Osteocyte (in vitro differentiated cells): ENCODE data around the gene TRIM44. TPM values are rescaled to one million over a fixed set of nuclear protein-coding genes. Genes with fewer than 3 reads are reported as not detected.

Source experiments
- DNase-seq: peaks from one replicate; pipeline ENCODE4 v3.0.0; 2021; ENCODE audit warnings: mixed read lengths; ENCODE audit not compliant: unreplicated experiment; ENCODE audit errors: extremely low spot score
- H3K27ac Mint-ChIP-seq: one replicate; pipeline ENCODE4 v1.8.0; 2021; ENCODE audit warnings: mild to moderate bottlenecking, mixed read lengths; ENCODE audit not compliant: unreplicated experiment
- H3K27me3 Mint-ChIP-seq: one replicate; pipeline ENCODE4 v1.8.0; 2021; ENCODE audit warnings: mixed read lengths; ENCODE audit not compliant: unreplicated experiment
- H3K36me3 Mint-ChIP-seq: one replicate; pipeline ENCODE4 v1.8.0; 2021; ENCODE audit warnings: mixed read lengths; ENCODE audit not compliant: unreplicated experiment
- H3K4me1 Mint-ChIP-seq: one replicate; pipeline ENCODE4 v1.8.0; 2021; ENCODE audit warnings: mixed read lengths; ENCODE audit not compliant: unreplicated experiment
- H3K4me3 Mint-ChIP-seq: one replicate; pipeline ENCODE4 v1.8.0; 2021; ENCODE audit warnings: mild to moderate bottlenecking, moderate library complexity, mixed read lengths; ENCODE audit not compliant: unreplicated experiment
- H3K9me3 Mint-ChIP-seq: one replicate; pipeline ENCODE4 v1.8.0; 2021; ENCODE audit warnings: mixed read lengths; ENCODE audit not compliant: unreplicated experiment
- total RNA-seq: library from RNA; stranded (reverse); gene quantifications from 2 replicates; pipeline ENCODE4 v1.2.1, GENCODE V29; 2021
- TF ChIP-seq, protein P1 (sequence below): fragments of 200-600 bp; sonication (generic); IDR thresholded peaks from 2 replicates; pipeline ENCODE4 v1.5.0; 2021; ENCODE audit warnings: antibody characterized with exemption, mild to moderate bottlenecking, moderate library complexity

Gene TRIM44
- total RNA-seq, 1 donor from 2014 or later: 79.9 TPM

DNA sequence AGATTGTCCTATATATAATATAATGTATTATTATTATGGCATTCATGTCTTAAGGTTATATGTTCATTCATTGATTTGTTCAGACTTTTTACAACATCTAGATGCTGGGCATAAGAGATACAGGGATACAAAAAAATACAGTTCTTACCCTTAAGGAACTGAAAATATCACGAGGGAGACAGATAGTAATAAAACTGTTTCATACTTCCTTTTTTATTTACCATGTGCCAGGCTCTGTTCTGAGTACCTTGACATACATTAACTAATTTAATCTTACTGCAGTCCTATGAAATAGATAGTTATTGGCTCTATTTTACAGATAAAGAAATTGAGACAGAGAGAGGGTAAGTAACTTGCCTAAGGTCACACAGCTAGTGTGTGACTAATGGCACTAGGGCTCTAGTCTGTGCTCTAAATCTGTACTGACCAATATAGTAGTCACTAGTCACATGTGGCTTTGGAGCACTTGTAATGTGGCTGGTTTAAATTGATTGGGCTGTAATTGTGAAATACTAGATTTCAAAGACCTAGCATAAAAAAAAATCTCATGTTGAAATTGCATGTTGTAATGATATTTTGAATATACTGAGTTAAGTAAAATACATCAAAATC lies 21.3 kb downstream of the TRIM44 start:
- no peaks in the 10 kb centered on the region for H3K9me3 Mint-ChIP-seq

DNA sequence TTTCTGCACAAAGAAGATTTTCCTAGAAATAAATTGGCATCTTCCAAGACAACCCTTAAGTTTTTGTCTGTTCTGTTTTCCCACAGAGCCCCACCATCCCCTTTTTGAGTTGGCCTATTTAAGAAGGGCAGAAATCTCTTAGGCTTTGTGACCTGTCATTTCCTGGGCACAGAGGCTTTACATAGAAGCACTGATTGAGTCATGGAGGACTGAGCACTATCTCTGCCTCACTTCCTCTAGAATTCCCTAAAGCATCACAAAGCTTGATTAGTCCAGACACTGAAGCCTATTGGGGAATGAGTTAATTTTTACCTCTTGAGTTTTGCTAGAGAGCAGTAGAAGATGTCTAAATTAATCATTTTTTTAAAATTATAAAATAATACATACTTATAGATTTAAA lies 25.4 kb downstream of the TRIM44 start:
- Mint-ChIP-seq H3K27ac (no peak overlapping the region), H3K4me1 (peaks cover 2% of the 10 kb centered on the region), H3K4me3 (no peak overlapping the region), H3K9me3 (no peaks in the 10 kb centered on the region), H3K27me3 (no peaks in the 10 kb centered on the region), H3K36me3 (peaks cover 38% of the 10 kb centered on the region)
- TF ChIP-seq, protein P1, sequence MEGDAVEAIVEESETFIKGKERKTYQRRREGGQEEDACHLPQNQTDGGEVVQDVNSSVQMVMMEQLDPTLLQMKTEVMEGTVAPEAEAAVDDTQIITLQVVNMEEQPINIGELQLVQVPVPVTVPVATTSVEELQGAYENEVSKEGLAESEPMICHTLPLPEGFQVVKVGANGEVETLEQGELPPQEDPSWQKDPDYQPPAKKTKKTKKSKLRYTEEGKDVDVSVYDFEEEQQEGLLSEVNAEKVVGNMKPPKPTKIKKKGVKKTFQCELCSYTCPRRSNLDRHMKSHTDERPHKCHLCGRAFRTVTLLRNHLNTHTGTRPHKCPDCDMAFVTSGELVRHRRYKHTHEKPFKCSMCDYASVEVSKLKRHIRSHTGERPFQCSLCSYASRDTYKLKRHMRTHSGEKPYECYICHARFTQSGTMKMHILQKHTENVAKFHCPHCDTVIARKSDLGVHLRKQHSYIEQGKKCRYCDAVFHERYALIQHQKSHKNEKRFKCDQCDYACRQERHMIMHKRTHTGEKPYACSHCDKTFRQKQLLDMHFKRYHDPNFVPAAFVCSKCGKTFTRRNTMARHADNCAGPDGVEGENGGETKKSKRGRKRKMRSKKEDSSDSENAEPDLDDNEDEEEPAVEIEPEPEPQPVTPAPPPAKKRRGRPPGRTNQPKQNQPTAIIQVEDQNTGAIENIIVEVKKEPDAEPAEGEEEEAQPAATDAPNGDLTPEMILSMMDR: no peak
- DNase-seq: no peak

More for the DNA sequence above, 21.3 kb downstream of the TRIM44 start:
- Mint-ChIP-seq H3K27me3 (no peaks in the 10 kb centered on the region), H3K4me3 (no peak overlapping the region), H3K27ac (no peak overlapping the region), H3K36me3 (peaks cover 30% of the 10 kb centered on the region), H3K4me1 (peaks cover 11% of the 10 kb centered on the region)
- no peak for DNase-seq
- TF ChIP-seq, protein P1: no peak

DNA sequence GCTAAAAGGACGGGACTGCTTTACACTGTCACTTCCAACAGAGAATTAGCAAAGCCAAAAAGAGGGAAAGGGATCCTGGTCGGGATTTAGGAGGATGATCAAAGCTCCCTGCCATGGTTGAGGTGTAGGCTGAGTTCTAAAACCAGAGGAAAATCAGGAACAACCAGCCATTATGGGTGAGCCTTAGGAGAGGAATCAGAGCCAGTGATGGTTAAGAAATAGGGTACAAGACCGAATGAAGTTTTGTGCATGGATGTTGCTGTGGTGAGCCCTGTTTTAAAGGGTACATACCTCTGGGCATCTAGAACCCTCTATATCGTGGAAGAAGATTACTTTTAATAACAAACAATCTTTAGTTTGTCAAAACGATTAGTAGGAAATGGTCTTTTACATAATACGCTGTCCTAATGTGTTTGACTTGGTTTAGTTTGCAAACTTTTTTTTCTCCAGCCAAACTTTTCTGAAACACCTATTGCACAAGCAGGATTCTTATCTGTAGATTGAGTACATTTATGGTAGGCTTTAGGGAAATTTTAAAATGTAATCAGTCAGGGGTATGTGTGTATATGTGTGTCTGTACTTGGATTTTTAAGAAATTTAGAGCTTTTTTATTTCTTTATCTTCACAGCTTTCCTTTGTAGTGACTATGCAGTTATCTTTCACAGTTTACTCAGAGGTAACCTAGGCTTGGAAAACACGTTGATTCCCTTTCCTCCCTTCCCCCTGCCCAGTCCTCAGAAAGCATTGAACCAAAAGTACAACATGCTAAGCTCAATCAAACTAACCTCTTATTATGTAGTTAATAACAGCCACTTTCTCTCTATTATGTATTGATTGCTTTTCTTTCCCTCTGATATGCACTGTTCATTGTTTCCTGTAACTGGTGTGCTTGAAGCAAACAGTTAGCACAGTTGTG lies 26.8 kb downstream of the TRIM44 start:
- DNase-seq: no peak
- Mint-ChIP-seq H3K27me3 (no peaks in the 10 kb centered on the region), H3K4me3 (no peak overlapping the region), H3K4me1 (no peaks in the 10 kb centered on the region), H3K36me3 (peaks cover 41% of the 10 kb centered on the region), H3K27ac (no peak overlapping the region), H3K9me3 (no peaks in the 10 kb centered on the region)
- TF ChIP-seq, protein P1: no peak

DNA sequence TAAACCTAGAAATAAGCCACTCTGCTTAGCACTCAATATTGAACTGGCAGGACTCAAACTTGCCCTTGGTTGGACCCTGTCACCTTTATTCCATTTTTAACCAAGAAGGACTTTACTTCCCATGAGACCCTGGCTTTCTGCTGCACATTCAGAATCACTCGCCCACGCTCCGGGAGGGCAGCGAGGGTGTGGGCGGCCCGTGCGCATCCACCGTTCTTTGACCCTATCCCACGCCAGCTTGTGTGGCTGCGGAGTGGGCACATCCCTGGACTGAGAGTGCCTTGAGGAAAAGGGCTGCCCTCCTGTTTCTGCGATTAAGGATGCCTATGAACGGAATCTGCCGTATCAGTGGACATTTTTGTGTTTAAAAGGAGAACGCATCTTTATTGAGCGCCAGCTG lies 39.6 kb downstream of the TRIM44 start:
- H3K4me3 Mint-ChIP-seq: no peak overlapping the region
- H3K36me3 Mint-ChIP-seq: peaks cover 10% of the 10 kb centered on the region
- no peaks in the 10 kb centered on the region for H3K9me3 Mint-ChIP-seq
- no peak overlapping the region for H3K27ac Mint-ChIP-seq
- H3K27me3 Mint-ChIP-seq: no peaks in the 10 kb centered on the region
- H3K4me1 Mint-ChIP-seq: no peaks in the 10 kb centered on the region
- TF ChIP-seq, protein P1: no peak
- DNase-seq: no peak

DNA sequence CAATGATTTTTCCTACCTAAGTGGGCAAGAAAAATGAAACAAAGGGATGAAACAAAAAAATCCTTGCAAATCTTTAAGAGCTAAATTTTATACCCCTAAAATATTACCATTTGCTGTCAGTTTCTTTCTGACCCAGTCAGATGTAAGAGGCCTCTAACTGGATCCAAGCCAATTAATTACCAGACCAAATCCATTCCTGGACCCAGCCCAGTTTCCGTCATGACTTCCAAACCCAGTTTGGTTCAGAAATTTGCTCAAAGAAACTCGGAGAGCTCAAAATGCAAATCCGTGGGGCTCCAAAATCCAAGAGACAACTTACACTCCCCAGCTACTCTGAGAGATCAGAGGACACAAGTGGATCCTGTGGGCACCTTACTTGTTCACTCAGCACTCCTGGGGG lies 46.8 kb downstream of the TRIM44 start:
- TF ChIP-seq, protein P1: no peak

More for the DNA sequence above, 46.8 kb downstream of the TRIM44 start:
- Mint-ChIP-seq H3K4me3 (no peak overlapping the region), H3K36me3 (no peaks in the 10 kb centered on the region), H3K4me1 (peaks cover 2% of the 10 kb centered on the region), H3K27me3 (no peaks in the 10 kb centered on the region), H3K9me3 (no peaks in the 10 kb centered on the region), H3K27ac (no peak overlapping the region)
- no peak for DNase-seq
